IMR-90 (cell line): ENCODE results near the gene RAPSN.

Experiments used
- CTCF ChIP-seq: conservative IDR thresholded peaks from 2 replicates; pipeline ENCODE4 v1.5.1; 2012; ENCODE audit warnings: mild to moderate bottlenecking, low read depth, low read length, improper control_type of control experiment
- FOS ChIP-seq: fragments of 150-350 bp; IDR thresholded peaks from 2 replicates; pipeline ENCODE4 v1.6.1; 2016; ENCODE audit warnings: low read depth, low read length
- POLR2A ChIP-seq: IDR thresholded peaks from 2 replicates; pipeline ENCODE4 v1.6.1; 2012; ENCODE audit warnings: mild to moderate bottlenecking, low read depth, low read length
- RAD21 ChIP-seq: IDR thresholded peaks from 2 replicates; pipeline ENCODE4 v1.6.1; 2012; ENCODE audit warnings: low read length, improper control_type of control experiment

DNA sequence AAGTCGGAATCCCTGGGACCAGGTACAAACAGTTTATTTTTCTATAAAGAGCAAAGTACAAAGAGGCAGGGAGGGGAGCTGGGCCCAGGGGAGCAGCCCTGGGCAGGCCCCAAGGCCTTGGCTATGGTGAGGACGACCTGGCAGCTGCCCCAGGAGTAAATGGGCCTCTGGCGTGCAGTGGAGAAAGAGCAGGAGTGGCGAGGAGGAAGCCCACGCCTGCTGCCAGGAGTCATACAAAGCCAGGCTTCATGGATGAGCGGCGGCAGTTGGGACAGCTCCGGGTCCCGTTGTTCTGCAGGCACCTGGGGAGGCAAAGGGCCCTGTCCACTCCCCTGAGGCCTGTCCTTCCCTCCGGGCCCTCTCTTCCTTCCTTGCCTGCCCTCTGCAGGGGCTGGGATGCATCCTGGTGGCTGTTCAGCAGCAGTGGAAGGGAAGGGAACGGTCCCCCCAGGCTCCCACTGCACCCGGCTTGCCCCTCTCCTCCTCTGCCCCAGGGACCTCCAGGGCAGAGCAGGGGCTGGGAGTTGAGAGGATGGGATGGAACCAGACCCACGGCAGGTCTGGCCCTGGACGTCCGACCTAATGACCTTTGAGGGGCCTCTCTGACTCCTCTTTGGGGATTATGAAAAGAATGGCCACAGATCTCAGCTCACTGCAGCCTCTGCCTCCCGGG, 11.1 kb downstream of the RAPSN start:
- TF ChIP-seq CTCF (no peak), RAD21 (no peak), POLR2A (no peak), FOS (no peak)
